OCI-LY1 (cell line): ENCODE data around the gene SENP6.

Experiments used
- H2AFZ ChIP-seq: fragments of 200-600 bp; sonication (generic), shearing (Covaris generic); 2 replicates; pipeline ENCODE4 v1.6.0; 2014; ENCODE audit warnings: antibody characterized with exemption, mild to moderate bottlenecking, low read length
- H3F3A ChIP-seq: fragments of 200-600 bp; sonication (generic), shearing (Covaris generic); 2 replicates; pipeline ENCODE4 v1.6.0; 2014; ENCODE audit warnings: mild to moderate bottlenecking, antibody characterized with exemption, low read length, moderate library complexity; ENCODE audit not compliant: insufficient read depth
- H3K27ac ChIP-seq: fragments of 200-600 bp; sonication (generic); 2 replicates; pipeline ENCODE4 v1.5.1; 2014; ENCODE audit warnings: low read length, mixed run types, mild to moderate bottlenecking, low read depth; ENCODE audit not compliant: poor library complexity, severe bottlenecking
- H3K27me3 ChIP-seq: fragments of 200-600 bp; sonication (generic); 2 replicates; pipeline ENCODE4 v1.6.0; 2014; ENCODE audit warnings: antibody characterized with exemption, mild to moderate bottlenecking, low read length, moderate library complexity; ENCODE audit not compliant: insufficient read depth
- H3K36me3 ChIP-seq: fragments of 200-600 bp; sonication (generic); 2 replicates; pipeline ENCODE4 v1.6.1; 2014; ENCODE audit warnings: mild to moderate bottlenecking, antibody characterized with exemption, low read length, moderate library complexity, mixed read lengths; ENCODE audit not compliant: insufficient read depth
- H3K4me1 ChIP-seq: fragments of 200-600 bp; sonication (generic); 2 replicates; pipeline ENCODE4 v1.5.1; 2014; ENCODE audit warnings: mild to moderate bottlenecking, low read length, moderate library complexity; ENCODE audit not compliant: insufficient read depth, severe bottlenecking
- H3K4me2 ChIP-seq: fragments of 200-600 bp; sonication (generic), shearing (Covaris generic); 2 replicates; pipeline ENCODE4 v1.6.1; 2014; ENCODE audit warnings: low read length
- H3K4me3 ChIP-seq: fragments of 200-600 bp; sonication (generic); 2 replicates; pipeline ENCODE4 v1.5.1; 2014; ENCODE audit warnings: low read length, low read depth, mild to moderate bottlenecking, mixed read lengths; ENCODE audit not compliant: poor library complexity, severe bottlenecking
- H3K79me2 ChIP-seq: fragments of 200-600 bp; shearing (Covaris generic); 2 replicates; pipeline ENCODE4 v1.6.1; 2016; ENCODE audit warnings: mixed run types, low read length, mixed read lengths; ENCODE audit not compliant: insufficient read depth
- H3K9ac ChIP-seq: fragments of 200-600 bp; sonication (generic), shearing (Covaris generic); 2 replicates; pipeline ENCODE4 v1.6.1; 2014; ENCODE audit warnings: mild to moderate bottlenecking, low read length, mixed read lengths
- H3K9me2 ChIP-seq: fragments of 200-600 bp; sonication (generic), shearing (Covaris generic); 2 replicates; pipeline ENCODE4 v1.6.1; 2014; ENCODE audit warnings: low read depth, mild to moderate bottlenecking, low read length, mixed read lengths
- H3K9me3 ChIP-seq: fragments of 200-600 bp; shearing (Covaris generic); 2 replicates; pipeline ENCODE4 v1.6.1; 2014; ENCODE audit warnings: low read length, mixed read lengths
- H4K20me1 ChIP-seq: fragments of 200-600 bp; sonication (generic), shearing (Covaris generic); 2 replicates; pipeline ENCODE4 v1.6.0; 2016; ENCODE audit warnings: mild to moderate bottlenecking, low read length; ENCODE audit not compliant: insufficient read depth
- CTCF ChIP-seq: fragments of 200-600 bp; sonication (generic), shearing (Covaris generic); IDR thresholded peaks from 2 replicates; pipeline ENCODE4 v1.5.1; 2017; ENCODE audit warnings: mild to moderate bottlenecking, antibody characterized with exemption, low read length, moderate library complexity, mixed read lengths
- EZH2 ChIP-seq: fragments of 200-600 bp; sonication (generic), shearing (Covaris generic); IDR thresholded peaks from 2 replicates; pipeline ENCODE4 v1.8.0; 2017; ENCODE audit warnings: borderline replicate concordance, mixed run types, mild to moderate bottlenecking, antibody characterized with exemption, low read length, moderate library complexity, mixed read lengths

Gene SENP6

DNA sequence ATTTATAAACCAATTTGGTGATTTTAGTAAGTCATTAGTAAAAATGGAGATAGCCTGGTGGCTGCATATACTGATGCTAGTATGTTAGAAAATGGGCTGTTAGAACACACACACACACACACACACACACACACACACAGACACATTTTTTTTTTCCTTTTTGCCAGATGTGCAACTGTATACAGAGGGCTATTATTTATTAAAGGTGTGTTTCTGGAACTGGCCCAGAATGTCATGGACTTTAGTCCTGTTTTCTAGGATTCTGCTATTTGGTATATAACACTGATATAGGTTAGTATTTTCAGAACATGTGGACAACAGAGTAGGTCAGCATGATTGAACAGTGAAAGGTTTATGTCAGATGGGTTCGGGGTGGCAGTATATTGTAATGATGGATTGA, 159.8 kb downstream of the SENP6 start:
- Histone ChIP-seq H3K27me3 (no peaks in the 10 kb centered on the region), H3K4me2 (no peak overlapping the region), H3K79me2 (no peaks in the 10 kb centered on the region), H2AFZ (no peak overlapping the region), H3K4me3 (no peak overlapping the region), H3K4me1 (no peaks in the 10 kb centered on the region), H3K9ac (no peak overlapping the region), H3K36me3 (no peaks in the 10 kb centered on the region), H3K9me3 (no peaks in the 10 kb centered on the region), H3K27ac (no peak overlapping the region), H4K20me1 (no peaks in the 10 kb centered on the region), H3K9me2 (no peaks in the 10 kb centered on the region), H3F3A (no peaks in the 10 kb centered on the region)
- no peak for TF ChIP-seq EZH2
- TF ChIP-seq CTCF, result no peak

GRCh38 chr6:75762063-75762462, 160.4 kb downstream of the SENP6 start:
- H3K36me3 ChIP-seq, result no peaks in the 10 kb centered on the region
- no peak overlapping the region for H3K9ac ChIP-seq
- H3K9me3 ChIP-seq, result no peaks in the 10 kb centered on the region
- no peaks in the 10 kb centered on the region for H4K20me1 ChIP-seq
- H3K4me3 ChIP-seq, result no peak overlapping the region
- no peaks in the 10 kb centered on the region for H3K79me2 ChIP-seq
- H3K4me2 ChIP-seq, result no peak overlapping the region
- no peak overlapping the region for H2AFZ ChIP-seq
- no peaks in the 10 kb centered on the region for H3K27me3 ChIP-seq
- H3F3A ChIP-seq, result no peaks in the 10 kb centered on the region
- H3K9me2 ChIP-seq, result no peaks in the 10 kb centered on the region
- H3K27ac ChIP-seq, result no peak overlapping the region
- TF ChIP-seq CTCF (no peak), EZH2 (no peak)
- no peaks in the 10 kb centered on the region for H3K4me1 ChIP-seq

DNA sequence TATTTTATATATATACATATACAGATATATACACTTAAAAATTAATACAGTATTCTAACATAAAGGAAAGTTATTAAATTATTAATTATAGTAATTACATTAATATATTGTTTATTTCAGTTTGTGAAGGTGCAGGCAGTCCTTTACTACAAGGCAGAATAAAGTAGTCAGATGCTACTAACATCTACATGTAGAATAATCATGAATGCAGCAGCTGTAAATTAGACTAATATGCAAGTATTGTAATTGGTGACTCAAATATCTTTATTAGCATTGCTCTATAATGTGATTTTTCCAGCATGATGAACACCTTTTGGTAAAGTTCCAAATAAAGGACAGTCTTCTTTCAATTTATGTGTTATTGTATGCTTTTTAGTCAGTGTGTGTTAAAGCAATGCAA, 164.7 kb downstream of the SENP6 start:
- H2AFZ ChIP-seq, result no peak overlapping the region
- no peaks in the 10 kb centered on the region for H3K9me2 ChIP-seq
- no peaks in the 10 kb centered on the region for H3K9me3 ChIP-seq

More for the DNA sequence above, 164.7 kb downstream of the SENP6 start:
- Histone ChIP-seq H3K4me2 (no peak overlapping the region), H4K20me1 (no peaks in the 10 kb centered on the region), H3K4me3 (no peak overlapping the region), H3K27me3 (no peaks in the 10 kb centered on the region), H3K4me1 (no peaks in the 10 kb centered on the region), H3K36me3 (no peaks in the 10 kb centered on the region), H3K79me2 (no peaks in the 10 kb centered on the region), H3K9ac (no peak overlapping the region), H3F3A (no peaks in the 10 kb centered on the region), H3K27ac (no peak overlapping the region)
- no peak for TF ChIP-seq CTCF
- TF ChIP-seq EZH2, result no peak
